Motor neuron (in vitro differentiated cells): ENCODE results near the gene AMBN. TPM values are rescaled to one million over a fixed set of nuclear protein-coding genes. Genes with fewer than 3 reads are reported as not detected.
A peak's percentile ranks its signal among the peaks of the same experiment; 100 is the strongest.
"Not testable (repeated sequence)": the region's sequence is repeated elsewhere in the genome, so short reads cannot be mapped to it uniquely, and the experiment has no call there.

ENCODE experiments used
- ATAC-seq, 8 experiments: fragments of 200-7000 bp; cut with Tn5 transposase; replicated peaks in 6 of 8; 2 replicates each; pipeline ENCODE4 v1.8.0; 2021; ENCODE audit warnings: mild to moderate bottlenecking in 8 of 8, moderate library complexity in 8 of 8
- H3K27ac ChIP-seq, 2 donors: fragments of 250-450 bp; sonication (Bioruptor Pico); 2 replicates each; pipeline ENCODE4 v1.9.0; 2021; ENCODE audit warnings: antibody characterized with exemption in 2 of 2, mild to moderate bottlenecking in 2 of 2, moderate library complexity in 1 of 2
- H3K4me1 ChIP-seq, 2 donors: fragments of 250-450 bp; sonication (Bioruptor Pico); replicated peaks in 1 of 2; 2 replicates each; pipeline ENCODE4 v1.6.1; 2021; ENCODE audit warnings: antibody characterized with exemption in 2 of 2, mild to moderate bottlenecking in 2 of 2, moderate library complexity in 1 of 2
- H3K4me3 ChIP-seq, 5 donors: fragments of 250-450 bp; sonication (Bioruptor Pico); 2 replicates each; pipeline ENCODE4 v1.9.0; 2021; ENCODE audit warnings: antibody characterized with exemption in 5 of 5, mild to moderate bottlenecking in 5 of 5, moderate library complexity in 4 of 5
- WGBS, 10 experiments: fragments of 450-650 bp; shearing (Covaris generic); methylation state at CpG; one replicate each; pipeline ENCODE4 v1.0.0; 2022; 5-methylcytosine and 5-hydroxymethylcytosine counted together
- in situ Hi-C, 9 experiments: fragments of 400-800 bp; cut with MboI; loops; one replicate each; pipeline ENCODE4 v1.15.0; 2021; ENCODE audit warnings: low sequenced_read_pairs in 9 of 9, low pct_unique_long_range_greater_than_20kb in 2 of 9; ENCODE audit not compliant: unreplicated experiment in 9 of 9
- total RNA-seq, 8 experiments: library from RNA; unstranded; fragments of 300-600 nt; gene quantifications; 2 replicates each; pipeline versions ENCODE4 v1.2.3 to v1.2.4, GENCODE V29; 2022

Gene AMBN
- total RNA-seq, 8 experiments from 2014 or later: 0.14 to 0.28 (median 0.19) TPM; not detected in 4

DNA sequence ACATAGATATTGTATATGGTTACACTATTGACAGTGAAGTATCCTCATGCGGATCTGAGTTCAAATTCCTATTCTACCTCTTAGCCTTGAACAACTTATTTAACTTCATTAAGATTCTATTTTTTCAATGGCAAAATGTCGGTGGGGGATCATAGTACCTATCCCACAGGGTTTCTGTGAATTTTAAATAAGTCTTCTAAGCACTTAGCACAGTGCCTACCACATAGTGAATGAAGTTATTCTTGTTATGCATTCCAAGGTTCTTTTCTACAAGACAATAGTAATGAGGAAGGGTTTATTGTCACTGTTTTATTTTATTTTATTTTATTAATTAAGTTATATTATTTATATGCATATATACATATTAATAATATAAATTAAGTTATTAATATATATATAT lies 27.7 kb downstream of the AMBN start:
- in situ Hi-C loops: no loop called here
- Histone ChIP-seq H3K27ac (no peak overlapping the region), H3K4me3 (no peak overlapping the region), H3K4me1 (no peaks in the 10 kb centered on the region)
- no peak for ATAC-seq
- 41 to 100% (median 85%) methylated on average over 1 to 2 of the region's 2 CpGs for WGBS, 10 experiments

DNA sequence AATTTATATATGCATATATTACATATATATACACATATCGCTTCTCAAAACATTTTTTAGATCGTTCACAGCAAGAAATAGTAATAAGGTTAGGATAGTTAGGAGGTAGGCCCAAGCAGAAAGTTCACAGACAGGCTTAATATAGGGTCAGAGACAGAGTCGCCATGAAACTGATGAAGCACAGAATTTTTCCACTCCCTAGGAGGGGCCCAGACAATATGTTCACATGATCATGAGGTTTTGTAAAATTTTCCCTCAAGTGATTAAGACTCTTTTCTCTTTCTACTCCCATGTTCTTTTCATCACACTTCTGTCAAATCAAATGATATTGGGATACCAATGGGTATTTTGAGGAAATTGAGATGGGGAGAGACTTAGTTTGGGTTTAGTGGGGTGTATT lies 31.3 kb downstream of the AMBN start:
- Histone ChIP-seq H3K27ac (no peak overlapping the region), H3K4me3 (no peak overlapping the region), H3K4me1 (no peaks in the 10 kb centered on the region)
- ATAC-seq: no peak
- in situ Hi-C loops: no loop called here
- WGBS, 10 experiments: 68 to 100% (median 86%) methylated on average over 2 to 3 of the region's 3 CpGs; no CpG with 5 or more reads in 2 of the 10 experiments

DNA sequence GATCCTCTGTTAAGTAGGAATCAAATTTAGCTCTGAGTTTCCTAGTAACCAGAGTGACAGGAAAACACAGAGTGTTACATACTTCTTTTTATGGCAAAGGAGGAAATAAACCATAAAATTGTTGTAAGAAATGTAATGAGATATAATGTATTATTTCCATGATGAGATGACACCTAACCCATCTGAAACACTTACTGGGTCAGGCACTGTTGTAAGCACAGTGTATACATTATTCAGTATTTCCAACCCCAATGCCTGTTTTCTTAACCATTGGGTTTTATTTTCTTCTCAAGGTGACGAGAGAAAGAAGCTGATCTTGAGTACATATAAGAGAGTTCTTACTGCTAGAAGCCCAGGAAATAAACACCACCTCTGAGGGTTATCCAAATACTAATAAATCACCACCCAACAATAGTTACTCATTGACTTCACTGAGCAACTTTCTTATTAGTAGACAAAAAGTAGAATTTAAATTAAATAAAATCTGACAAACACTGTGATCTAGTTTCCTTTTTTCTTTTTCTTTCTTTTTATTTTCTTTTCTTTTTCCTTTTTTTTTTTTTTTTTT lies 32.3 kb downstream of the AMBN start:
- Histone ChIP-seq H3K27ac (no peak overlapping the region), H3K4me1 (no peaks in the 10 kb centered on the region), H3K4me3 (no peak overlapping the region)
- ATAC-seq: no peak
- in situ Hi-C loops: no loop called here
- 0 to 100% (median 51%) methylated on average over 1 of the region's 1 CpG; no CpG with 5 or more reads in 2 of the 10 experiments for WGBS, 10 experiments

DNA sequence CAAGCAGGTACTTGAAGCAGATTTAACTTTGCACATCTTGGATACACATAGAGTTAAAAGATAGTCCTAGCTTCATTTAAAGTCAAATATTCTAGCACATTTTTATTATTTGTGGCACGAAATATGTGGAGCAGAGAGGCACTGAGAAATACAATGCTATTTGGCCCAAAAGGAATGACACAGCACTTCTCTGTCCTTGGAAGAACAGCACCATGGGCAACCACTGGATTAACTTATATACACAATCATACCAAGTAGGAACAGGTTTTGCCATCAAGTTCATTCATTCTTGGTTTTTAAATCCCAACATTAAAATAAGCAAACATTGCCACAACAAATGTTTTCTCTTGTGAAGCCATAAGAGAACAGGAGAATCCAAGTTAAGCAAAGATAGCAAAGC lies 35.6 kb downstream of the AMBN start:
- Histone ChIP-seq H3K27ac (no peak overlapping the region), H3K4me1 (no peaks in the 10 kb centered on the region), H3K4me3 (no peak overlapping the region)
- 0 to 100% (median 17%) methylated on average over 1 of the region's 1 CpG; no CpG with 5 or more reads in 3 of the 10 experiments for WGBS, 10 experiments
- ATAC-seq: no peak
- in situ Hi-C loops: loop anchor here in 1 of 9 experiments (25.0 kb wide), 1 partner anchor 1085 kb away; no protein-coding TSS in a partner anchor

DNA sequence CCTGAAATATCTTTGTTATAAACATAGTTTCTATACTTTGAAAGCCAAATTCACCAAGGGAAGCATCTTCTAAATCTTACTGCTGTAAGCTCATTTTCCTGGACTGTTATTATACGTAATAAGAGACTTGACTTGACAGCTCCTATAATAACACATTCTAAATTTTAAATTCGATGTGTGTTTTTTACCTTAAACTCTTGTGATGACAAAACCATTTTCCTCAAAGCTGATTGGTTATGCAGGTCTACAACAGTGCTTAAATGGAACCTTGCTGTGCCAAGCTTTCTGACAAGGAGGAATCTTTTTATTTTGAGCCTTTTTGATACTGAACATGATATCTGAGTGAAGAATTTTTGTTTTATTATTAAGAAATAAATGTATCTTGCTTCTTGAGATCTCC lies 36.4 kb downstream of the AMBN start, which contains the start of gene ENAM:
TSS of gene ENAM (plus strand) at position 301 of the 400 bp plus-strand sequence. CDS start 757 bp downstream, outside the sequence.
- H3K4me1 ChIP-seq: no peaks in the 10 kb centered on the region
- H3K4me3 ChIP-seq: no peak within 1 kb of the TSS
- H3K27ac ChIP-seq: no peak within 1 kb of the TSS
- ATAC-seq: no peak
- 42 to 100% (median 81%) methylated on average over 1 to 2 of the region's 2 CpGs for WGBS, 10 experiments
- in situ Hi-C loops: loop anchor here in 1 of 9 experiments (25.0 kb wide), 1 partner anchor 1084 kb away; no protein-coding TSS in a partner anchor

DNA sequence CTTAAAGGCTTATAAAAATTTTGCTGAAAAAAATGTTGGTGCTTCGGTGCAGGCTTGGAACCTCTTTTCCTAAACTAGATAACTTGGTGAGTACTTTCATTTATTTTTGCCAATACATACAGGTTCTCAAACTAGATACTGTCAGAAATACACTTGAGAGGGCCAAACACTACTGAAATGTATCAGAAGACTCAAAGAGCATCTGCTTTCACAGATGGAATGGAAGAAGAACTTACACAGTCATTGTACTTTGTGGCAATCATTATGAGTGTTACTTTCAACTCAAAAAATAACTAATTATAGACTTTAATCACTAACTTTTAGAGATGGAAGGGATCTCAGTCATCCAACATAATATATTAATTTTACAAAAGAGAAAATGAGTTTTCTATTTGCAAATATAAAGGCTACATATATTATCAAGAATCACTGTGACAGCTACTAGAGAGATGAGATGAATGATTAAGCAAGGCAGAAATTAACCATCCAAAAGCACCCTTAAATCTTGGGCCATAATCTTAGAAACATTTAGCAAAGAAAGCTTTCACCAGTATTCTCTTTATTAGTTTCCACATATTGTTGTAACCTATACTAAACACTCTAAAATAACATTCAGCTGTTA lies 37.5 kb downstream of the AMBN start:
- no peak overlapping the region for H3K4me3 ChIP-seq
- H3K4me1 ChIP-seq: no peaks in the 10 kb centered on the region
- in situ Hi-C loops: loop anchor here in 1 of 9 experiments (25.0 kb wide), 1 partner anchor 1083 kb away; no protein-coding TSS in a partner anchor
- no peak overlapping the region for H3K27ac ChIP-seq
- no peak for ATAC-seq
- 50 to 100% (median 79%) methylated on average over 1 of the region's 1 CpG; no CpG with 5 or more reads in 5 of the 10 experiments for WGBS, 10 experiments

DNA sequence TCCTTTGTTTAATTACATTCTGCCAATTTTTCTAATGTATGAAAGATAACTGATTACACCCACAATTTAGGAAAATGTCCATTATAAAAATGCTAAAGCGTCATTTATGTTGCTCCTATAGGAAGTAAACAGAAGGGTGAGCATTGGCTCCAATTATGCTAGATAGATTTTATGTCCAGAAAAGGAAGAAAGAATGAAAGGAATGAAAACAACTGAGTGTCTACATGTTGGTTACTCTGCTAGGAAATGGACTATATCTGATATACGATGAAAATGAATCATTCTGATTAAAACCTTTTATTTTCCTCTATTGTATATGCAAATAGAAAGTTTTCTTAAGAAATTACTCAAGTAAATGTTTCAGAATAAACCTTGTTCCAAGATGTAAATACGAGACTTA lies 38.1 kb downstream of the AMBN start:
- in situ Hi-C loops: loop anchor here in 1 of 9 experiments (25.0 kb wide), 1 partner anchor 1082 kb away; no protein-coding TSS in a partner anchor
- no peak for ATAC-seq
- Histone ChIP-seq H3K4me1 (no peaks in the 10 kb centered on the region), H3K27ac (no peak overlapping the region), H3K4me3 (no peak overlapping the region)
- 48 to 100% (median 89%) methylated on average over 2 to 3 of the region's 3 CpGs for WGBS, 10 experiments

DNA sequence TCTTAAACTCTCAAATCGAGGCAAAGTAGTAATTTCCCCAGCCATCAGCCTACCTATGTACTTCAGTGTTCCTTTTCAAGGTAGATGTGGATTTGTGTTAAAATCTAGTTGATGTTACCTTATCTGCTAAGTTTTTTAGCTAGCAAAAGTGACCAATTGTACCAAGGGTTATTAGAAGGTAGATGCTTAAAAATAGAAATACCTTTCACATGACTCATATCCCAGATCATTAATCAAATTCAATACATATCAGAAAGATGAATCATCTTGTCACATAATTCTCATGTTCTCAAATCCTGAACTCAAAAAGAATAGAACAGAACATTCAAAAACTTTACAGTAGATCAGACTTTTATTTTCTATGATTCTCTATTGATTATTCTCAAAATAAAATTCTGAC lies 40.0 kb downstream of the AMBN start:
- ATAC-seq: no peak
- 0 to 100% (median 78%) methylated on average over 1 of the region's 1 CpG; no CpG with 5 or more reads in 4 of the 10 experiments for WGBS, 10 experiments
- in situ Hi-C loops: loop anchor here in 1 of 9 experiments (25.0 kb wide), 1 partner anchor 1080 kb away; no protein-coding TSS in a partner anchor
- H3K4me1 ChIP-seq: no peaks in the 10 kb centered on the region
- no peak overlapping the region for H3K4me3 ChIP-seq
- no peak overlapping the region for H3K27ac ChIP-seq

DNA sequence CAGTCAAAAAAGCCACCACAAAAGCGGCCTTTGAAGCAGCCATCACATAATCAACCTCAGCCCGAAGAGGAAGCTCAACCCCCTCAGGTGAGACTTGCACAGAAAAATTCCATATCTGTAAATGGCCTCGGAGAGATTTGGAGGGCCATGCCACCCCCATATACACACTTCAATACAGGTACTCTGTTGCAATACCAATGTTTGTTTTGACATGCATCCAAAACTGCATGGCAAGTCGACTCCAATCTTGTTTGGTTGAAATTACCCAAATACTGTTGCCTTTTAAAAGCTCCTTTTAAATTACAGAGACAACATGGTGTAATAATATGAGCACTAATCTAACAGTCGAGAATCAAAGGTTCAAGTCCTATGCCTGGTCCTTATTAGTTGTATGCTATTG lies 42.4 kb downstream of the AMBN start:
- no peak for ATAC-seq
- Histone ChIP-seq H3K4me1 (peaks cover 3 to 5% of the 10 kb centered on the region in 2 donors), H3K4me3 (no peak overlapping the region), H3K27ac (no peak overlapping the region)
- WGBS, 10 experiments: 33 to 100% (median 91%) methylated on average over 1 to 3 of the region's 5 CpGs; no CpG with 5 or more reads in 1 of the 10 experiments
- in situ Hi-C loops: loop anchor here in 1 of 9 experiments (25.0 kb wide), 1 partner anchor 1078 kb away; no protein-coding TSS in a partner anchor

DNA sequence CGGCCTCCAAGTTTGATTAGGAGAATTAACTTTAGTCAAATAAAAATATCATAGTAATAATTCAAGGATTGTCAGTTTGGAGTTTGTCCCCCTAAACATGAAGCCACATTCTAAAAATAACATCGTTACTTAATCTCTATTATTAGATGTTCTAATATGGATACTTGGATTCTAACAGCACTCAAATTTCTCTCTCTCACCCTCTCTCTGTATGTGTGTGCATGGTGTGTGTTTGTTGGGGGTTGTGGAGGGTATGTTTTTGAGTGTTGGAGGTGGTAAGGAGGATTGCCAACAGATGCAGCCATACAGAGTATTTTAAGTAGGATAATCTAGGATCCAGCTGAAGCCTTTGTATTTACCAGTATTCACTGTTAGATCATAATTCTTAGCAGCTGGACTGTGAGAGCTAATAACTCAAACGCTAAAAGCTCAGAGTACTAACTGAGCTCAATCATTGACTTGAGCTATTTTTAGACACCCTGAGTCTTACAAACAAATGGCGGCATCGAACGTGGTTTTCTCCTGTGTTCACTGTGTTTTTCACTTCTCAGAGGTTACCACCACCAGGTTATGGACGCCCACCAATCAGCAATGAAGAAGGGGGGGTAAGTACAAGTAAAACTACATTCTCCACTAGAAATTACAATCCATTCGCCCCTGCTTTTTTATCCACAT lies 45.3 kb downstream of the AMBN start:
- ATAC-seq: peak in 5 of 8 experiments; percentile 85 to 99 (median 98)
- Histone ChIP-seq H3K4me1 (peaks cover 3 to 5% of the 10 kb centered on the region in 2 donors), H3K4me3 (no peak overlapping the region), H3K27ac (peak overlapping the region in 1 of 2 donors; percentile 47)
- in situ Hi-C loops: loop anchor here in 1 of 9 experiments (25.0 kb wide), 1 partner anchor 1075 kb away; no protein-coding TSS in a partner anchor
- 10 to 100% (median 62%) methylated on average over 1 to 8 of the region's 8 CpGs for whole genome bisulfite sequencing, 10 experiments

DNA sequence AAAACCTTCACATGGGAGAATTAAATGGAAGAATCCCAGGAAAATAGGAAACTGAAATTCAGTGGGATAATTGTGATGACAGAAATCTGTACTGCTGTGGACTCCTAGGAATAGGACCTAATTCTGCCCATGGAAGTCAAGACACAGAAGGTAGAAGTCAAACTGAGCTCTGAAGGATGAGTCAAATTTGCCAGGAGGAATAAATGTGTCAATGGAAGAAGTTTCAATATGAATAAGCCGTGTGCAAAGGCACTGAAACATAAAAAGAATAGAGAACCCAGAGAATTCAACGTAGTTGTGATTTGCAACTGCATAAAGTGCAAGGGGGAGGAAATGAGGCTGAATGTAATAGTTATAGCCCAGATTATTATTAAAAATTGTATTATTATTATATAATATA lies 48.1 kb downstream of the AMBN start:
- no peak overlapping the region for H3K4me3 ChIP-seq
- in situ Hi-C loops: loop anchor here in 1 of 9 experiments (25.0 kb wide), 1 partner anchor 1072 kb away; no protein-coding TSS in a partner anchor

DNA sequence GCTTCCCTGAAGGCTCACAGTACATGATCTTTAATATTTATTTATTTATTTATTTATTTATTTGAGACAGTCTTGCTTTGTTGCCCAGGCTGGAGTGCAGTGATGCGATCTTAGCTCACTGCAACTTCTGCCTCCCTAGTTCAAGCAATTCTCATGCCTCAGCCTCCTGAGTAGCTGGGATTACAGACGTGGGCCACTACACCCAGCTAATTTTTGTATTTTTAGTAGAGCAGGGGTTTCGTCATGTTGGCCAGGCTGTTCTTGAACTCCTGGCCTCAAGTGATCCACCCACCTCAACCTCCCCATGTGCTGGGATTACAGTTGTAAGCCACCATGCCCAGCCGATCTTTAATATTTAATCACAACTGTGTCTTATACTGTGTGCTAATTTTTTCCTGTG lies 58.7 kb downstream of the AMBN start:
- H3K4me1 ChIP-seq, ATAC-seq, H3K4me3 ChIP-seq, H3K27ac ChIP-seq: not testable (repeated sequence)
- WGBS, 10 experiments: 51 to 100% (median 90%) methylated on average over 1 to 4 of the region's 4 CpGs; no CpG with 5 or more reads in 2 of the 10 experiments
- in situ Hi-C loops: loop anchor here in 1 of 9 experiments (25.0 kb wide), 1 partner anchor 1062 kb away; no protein-coding TSS in a partner anchor

More for the DNA sequence above, 48.1 kb downstream of the AMBN start:
- Histone ChIP-seq H3K4me1 (peaks cover 3 to 5% of the 10 kb centered on the region in 2 donors), H3K27ac (no peak overlapping the region)
- no peak for ATAC-seq
- WGBS, 10 experiments: 7 to 100% (median 79%) methylated on average over 1 to 2 of the region's 2 CpGs; no CpG with 5 or more reads in 2 of the 10 experiments
